ENCODE data around the gene CCL25.

CCL25 gene

GRCh38 chr19:8045872-8046568, 6.5 kb upstream of the CCL25 start:
- no peak for DNase-seq (ENCODE audit: low read depth)

DNA sequence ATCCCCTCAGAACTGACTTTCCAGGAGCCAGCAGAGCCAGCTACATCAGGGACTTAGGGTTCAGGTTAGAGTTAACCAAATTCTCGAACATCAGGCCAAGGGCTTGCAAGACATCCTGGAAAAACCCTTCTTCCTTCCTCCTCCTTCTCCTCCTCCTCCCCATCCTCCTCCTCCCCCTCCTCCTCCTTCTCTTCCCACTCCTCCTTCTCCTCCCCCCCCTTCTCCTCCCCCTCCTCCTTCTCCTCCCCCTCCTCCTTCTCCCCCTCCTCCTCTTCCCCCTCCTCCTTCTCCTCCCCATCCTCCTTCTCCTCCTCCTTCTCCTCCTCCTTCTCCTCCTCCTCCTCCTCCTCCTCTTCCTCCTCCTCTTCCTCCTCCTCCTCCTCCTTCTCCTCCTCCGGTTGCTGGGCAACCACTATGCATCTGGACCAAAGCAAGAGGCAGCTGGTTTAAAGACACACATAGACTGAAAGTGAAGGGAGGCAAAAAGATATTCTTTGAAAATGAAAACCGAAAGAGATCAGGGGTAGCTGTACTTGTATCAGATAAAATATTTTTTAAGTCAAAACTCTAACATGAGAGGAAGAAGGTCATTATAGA, 5.9 kb upstream of the CCL25 start:
- DNase-seq (ENCODE audit: low read depth) = no peak

GRCh38 chr19:8050274-8051096, 2.1 kb upstream of the CCL25 start:
- no peak for DNase-seq (ENCODE audit: low read depth)

- DNase-seq (ENCODE audit: low read depth) = no peak
These were observed 1.6 kb downstream of the CCL25 start for GRCh38 chr19:8054169-8054568.

DNA sequence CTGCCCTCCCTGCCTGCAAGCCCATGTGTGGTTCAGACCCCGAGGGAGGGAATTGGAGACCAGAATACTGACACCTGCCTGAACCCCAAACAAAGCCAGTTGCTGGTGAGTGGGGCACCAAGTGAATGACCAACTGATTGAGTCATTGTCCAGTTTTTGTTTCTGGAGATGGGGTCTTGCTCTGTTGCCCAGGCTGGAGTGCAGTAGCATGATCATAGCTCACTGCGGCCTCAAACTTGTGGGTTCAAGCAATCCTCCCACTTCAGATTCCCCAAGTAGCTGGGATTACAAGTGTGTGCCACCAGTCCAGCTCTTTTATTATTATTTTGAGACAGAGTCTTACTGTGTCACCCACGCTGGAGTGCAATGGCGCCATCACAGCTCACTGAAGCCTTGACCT, 4.0 kb downstream of the CCL25 start:
- no peak for DNase-seq (ENCODE audit: low read depth)

DNA sequence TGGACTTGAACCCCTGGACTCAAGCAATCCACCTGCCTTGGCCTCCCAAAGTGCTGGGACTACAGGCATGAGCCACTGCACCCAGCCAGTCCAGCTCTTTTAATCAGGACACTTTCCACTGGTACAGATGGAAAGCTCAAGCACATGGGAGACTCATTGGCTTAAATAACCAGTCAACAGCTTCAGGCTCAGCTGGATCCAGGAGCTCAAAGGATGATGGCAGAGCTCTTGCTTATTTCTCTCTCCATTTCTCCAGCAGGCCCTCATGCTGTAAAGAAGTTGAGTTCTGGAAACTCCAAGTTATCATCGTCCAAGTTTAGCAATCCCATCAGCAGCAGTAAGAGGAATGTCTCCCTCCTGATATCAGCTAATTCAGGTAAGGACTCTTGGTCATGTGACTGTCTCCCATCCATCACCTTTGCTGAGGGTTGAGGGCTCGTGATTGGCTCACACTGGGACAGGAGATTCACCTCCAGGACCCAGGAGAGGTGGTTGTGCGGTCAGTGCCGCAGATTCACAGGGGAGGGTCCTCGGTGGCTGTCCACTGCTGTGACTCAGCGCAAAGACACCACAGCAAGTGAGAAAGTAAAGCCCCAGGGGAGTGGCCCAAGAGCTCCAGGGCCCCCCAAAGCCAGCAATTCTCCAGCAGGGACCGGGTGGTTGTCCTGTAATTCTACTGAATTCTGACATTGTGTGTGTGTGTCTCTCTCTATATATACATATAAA, 5.1 kb downstream of the CCL25 start:
- no peak for DNase-seq (ENCODE audit: low read depth)

- DNase-seq (ENCODE audit: low read depth) = no peak
These were observed 12.6 kb downstream of the CCL25 start for GRCh38 chr19:8064911-8065874.

DNA sequence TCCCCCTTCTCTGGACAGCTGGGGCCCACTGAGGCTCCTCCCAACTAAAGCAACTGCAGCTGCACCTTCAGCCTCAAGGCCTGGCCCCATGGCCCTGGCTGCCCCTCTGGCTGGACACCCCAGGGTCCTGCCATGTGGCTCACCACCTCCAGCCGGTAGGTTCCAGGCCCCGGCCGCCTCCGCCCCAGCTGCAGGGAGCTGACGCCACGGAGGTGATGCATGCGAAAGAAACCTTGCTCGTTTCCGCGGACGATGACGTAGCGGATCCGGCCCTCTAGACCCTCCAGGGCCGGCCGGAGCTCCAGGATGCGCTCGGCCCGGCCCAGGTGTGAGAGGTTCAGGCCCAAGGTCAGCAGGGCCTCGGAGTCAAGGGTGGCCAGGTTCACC, 13.3 kb downstream of the CCL25 start:
- DNase-seq (ENCODE audit: low read depth) = no peak

DNA sequence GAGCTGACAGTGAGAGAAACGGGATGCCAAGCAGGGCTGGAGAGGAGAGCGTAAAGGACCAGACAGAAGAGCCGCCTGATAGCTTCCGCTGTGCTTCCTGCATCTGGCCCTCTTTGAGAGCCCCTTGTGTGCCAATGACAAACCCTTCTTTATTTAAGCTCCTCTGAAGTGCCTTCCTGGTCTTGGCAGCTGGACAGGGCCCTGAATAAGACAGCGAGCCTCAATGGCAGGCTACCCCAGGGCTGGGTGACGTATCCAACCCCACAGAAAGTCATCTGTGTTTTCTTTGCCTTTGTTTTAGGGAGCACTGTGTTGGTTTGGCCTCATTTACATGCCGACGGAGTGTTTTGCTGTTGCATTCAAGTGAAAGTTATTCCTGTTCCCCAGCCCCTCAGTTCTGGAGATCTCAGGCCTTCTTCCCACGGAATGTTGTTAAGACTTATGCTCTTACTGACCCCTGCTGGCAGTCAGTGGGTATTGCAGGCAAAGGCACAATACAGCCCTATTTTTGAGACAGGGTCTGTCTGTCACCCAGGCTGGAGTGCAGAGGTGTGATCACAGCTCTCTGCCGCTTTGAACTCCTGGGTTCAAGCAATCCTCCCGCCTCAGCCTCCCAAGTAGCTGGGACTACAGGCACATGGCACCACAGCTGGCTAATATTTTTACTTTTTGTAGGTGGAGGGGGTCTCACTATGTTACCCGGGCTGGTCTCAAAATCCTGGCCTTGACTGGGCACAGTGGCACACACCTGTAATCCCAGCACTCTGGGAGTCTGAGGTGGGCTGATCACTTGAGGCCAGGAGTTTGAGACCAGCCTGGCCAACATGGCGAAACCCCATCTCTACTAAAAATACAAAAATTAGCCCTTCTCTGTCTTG, 16.8 kb downstream of the CCL25 start:
- DNase-seq (ENCODE audit: low read depth) = no peak

DNA sequence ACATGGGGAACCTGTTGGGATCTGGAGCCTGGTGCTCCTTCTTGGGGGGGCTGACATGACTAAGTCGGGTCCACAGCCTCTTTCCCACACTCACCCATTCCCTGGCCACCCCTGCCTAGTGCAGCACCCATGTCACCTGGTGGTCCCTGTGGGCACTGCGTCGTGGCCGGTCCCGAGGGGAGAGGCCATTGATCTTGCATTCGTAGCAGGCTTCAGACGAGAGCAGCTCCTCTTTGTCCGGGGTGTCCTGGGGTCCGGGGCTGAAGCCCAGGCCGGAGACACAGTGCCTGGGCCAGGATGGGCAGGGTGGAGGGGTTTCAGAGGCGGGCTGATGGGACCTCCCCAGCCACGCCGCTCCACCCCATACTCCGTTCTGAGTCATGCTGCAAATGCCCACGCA, 19.4 kb downstream of the CCL25 start:
- DNase-seq (ENCODE audit: low read depth) = no peak

- DNase-seq (ENCODE audit: low read depth) = no peak
These were observed 21.9 kb downstream of the CCL25 start for GRCh38 chr19:8074501-8074900.

- DNase-seq (ENCODE audit: low read depth) = no peak
These were observed 22.9 kb downstream of the CCL25 start for GRCh38 chr19:8075158-8076074.

- DNase-seq (ENCODE audit: low read depth) = no peak
These were observed 27.4 kb downstream of the CCL25 start for GRCh38 chr19:8079988-8080387.

- no peak for DNase-seq (ENCODE audit: low read depth)
These were observed 28.3 kb downstream of the CCL25 start for GRCh38 chr19:8080832-8081231.

- no peak for DNase-seq (ENCODE audit: low read depth)
These were observed 29.3 kb downstream of the CCL25 start for GRCh38 chr19:8081569-8082550.

GRCh38 chr19:8083141-8083540, 30.6 kb downstream of the CCL25 start:
- no peak for DNase-seq (ENCODE audit: low read depth)

DNA sequence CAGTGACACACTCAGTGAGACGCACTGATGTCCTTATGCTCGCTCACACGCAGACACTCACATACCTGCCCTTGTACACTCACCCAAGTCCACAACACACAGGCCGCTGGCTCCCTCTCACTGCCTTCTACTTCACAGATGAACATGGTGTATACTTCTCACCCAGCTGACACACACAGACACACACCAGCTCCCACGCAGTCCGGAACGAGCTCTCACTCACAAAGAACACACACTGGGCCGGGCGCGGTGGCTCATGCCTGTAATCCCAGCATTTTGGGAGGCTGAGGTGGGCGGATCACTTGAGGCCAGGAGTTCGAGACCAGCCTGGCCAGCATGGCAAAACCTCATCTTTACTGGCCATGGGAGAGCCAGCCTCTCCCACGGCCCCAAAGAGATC, 31.6 kb downstream of the CCL25 start:
- no peak for DNase-seq (ENCODE audit: low read depth)

Data from GM04503 (cell line).